Upper lobe of right lung (tissue), 1 donor: Measurements from ENCODE around the gene SEMA7A. TPM values are rescaled to one million over a fixed set of nuclear protein-coding genes. Genes with fewer than 3 reads are reported as not detected.

ENCODE experiments used
- ATAC-seq: fragments of 200-7000 bp; cut with Tn5 transposase; one replicate; pipeline ENCODE4 v1.9.1; 2020; ENCODE audit warnings: mild to moderate bottlenecking, moderate library complexity
- DNase-seq: peaks from one replicate; pipeline ENCODE4 v3.0.0-alpha.2; 2020
- H3K27ac ChIP-seq: fragments of 200-600 bp; one replicate; pipeline ENCODE4 v1.8.0; 2022
- H3K27me3 ChIP-seq: fragments of 200-600 bp; one replicate; pipeline ENCODE4 v1.8.0; 2022; ENCODE audit warnings: mild to moderate bottlenecking
- H3K36me3 ChIP-seq: fragments of 200-600 bp; one replicate; pipeline ENCODE4 v1.8.0; 2022
- H3K4me1 ChIP-seq: fragments of 200-600 bp; one replicate; pipeline ENCODE4 v1.8.0; 2022
- H3K4me3 ChIP-seq: fragments of 200-600 bp; one replicate; pipeline ENCODE4 v1.8.0; 2022; ENCODE audit warnings: mild to moderate bottlenecking
- H3K9me3 ChIP-seq: fragments of 200-600 bp; one replicate; pipeline ENCODE4 v1.8.0; 2022
- intact Hi-C: fragments of 100-400 bp; cut with DNase I; formaldehyde crosslinking; loops from one replicate; pipeline ENCODE4 v1.11.0; 2022
- total RNA-seq: library from RNA; stranded (reverse); fragmentation: NEBNext Ultra II Directional; extraction: Animal tissue kit (Norgen Biotek cat#: 25700); gene quantifications from one replicate; pipeline ENCODE4 v1.2.1, GENCODE V29; 2021
- TF ChIP-seq, protein P1 (sequence below): fragments of 200-600 bp; IDR thresholded peaks from one replicate; pipeline ENCODE4 v1.8.0; 2022; ENCODE audit warnings: antibody characterized with exemption
- donor health status: DM: no; HTN: yes; CAD: no; lungs with severe emphysema.

Gene SEMA7A
- total RNA-seq, 1 donor from 2014 or later = 5.4 TPM

DNA sequence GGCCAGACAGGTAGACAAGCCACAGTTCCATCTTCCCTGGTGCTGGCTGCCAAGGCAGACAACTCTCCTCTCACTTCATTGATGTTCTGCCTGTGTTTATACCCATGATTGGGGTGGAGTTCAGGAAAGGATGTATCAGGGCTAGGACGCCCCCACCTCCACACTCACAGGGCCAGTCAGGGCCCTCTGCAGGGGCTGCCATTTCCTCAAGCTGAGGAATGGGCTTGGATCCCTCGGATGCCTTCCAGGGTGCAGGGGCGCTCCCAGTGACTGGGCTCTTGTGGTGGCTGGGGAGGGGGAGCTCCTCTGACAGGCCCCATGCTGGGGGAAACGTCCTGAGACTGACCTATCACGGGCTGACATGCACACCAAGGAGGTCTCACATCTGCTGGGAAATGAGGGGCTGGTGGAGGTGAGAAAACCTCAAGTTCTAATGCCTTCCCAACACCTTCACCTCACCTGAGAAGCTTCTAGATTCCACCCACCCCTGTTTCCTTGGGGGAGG lies 31.4 kb downstream of the SEMA7A start:
- Histone ChIP-seq H3K27me3 (no peaks in the 10 kb centered on the region), H3K4me3 (no peak overlapping the region), H3K9me3 (no peaks in the 10 kb centered on the region), H3K4me1 (peaks cover 14% of the 10 kb centered on the region), H3K36me3 (no peaks in the 10 kb centered on the region), H3K27ac (no peak overlapping the region)
- TF ChIP-seq, protein P1, sequence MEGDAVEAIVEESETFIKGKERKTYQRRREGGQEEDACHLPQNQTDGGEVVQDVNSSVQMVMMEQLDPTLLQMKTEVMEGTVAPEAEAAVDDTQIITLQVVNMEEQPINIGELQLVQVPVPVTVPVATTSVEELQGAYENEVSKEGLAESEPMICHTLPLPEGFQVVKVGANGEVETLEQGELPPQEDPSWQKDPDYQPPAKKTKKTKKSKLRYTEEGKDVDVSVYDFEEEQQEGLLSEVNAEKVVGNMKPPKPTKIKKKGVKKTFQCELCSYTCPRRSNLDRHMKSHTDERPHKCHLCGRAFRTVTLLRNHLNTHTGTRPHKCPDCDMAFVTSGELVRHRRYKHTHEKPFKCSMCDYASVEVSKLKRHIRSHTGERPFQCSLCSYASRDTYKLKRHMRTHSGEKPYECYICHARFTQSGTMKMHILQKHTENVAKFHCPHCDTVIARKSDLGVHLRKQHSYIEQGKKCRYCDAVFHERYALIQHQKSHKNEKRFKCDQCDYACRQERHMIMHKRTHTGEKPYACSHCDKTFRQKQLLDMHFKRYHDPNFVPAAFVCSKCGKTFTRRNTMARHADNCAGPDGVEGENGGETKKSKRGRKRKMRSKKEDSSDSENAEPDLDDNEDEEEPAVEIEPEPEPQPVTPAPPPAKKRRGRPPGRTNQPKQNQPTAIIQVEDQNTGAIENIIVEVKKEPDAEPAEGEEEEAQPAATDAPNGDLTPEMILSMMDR = no peak
- DNase-seq (no peak), ATAC-seq (no peak)
- intact Hi-C loops = no loop called here

DNA sequence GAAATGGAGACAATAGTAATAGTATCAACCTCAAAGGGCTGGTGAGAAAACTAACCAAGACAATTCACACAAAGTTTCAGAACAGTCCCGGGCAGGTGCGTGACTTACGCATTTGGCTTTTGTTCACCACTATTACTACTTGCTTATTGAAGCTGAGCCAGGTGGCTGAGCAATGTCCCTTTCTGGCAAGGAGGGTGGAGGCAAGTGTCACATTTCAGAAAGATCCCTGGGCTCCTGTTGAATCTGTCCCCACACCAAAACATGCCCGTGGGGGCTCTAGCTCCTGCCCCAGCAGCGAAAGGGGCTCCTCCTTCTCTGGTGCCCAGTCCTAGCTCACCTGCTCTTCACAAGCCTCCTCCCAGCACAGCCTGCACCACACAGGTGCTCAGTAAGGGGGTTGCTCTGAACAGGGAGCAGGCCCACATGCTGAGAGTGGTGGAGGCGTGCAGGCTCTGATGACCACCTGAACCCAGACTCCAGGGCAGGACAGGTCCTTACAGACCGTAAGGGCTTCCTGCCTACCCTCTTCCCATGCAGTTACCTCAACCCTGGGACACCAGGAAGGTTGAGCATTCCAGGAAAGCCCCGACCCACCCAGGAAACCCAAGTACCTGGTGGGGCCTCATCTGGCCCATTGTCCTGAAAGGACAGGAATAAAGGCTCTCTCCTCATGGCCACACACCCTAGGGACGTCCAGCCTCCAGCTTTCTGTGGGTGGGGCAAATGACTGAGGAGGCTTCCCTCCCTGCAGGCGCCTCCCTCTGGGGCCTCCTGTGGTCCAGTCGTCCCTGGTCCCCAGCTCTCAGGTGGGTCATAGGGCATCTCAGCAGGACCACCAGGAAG lies 32.6 kb downstream of the SEMA7A start:
- Histone ChIP-seq H3K36me3 (no peaks in the 10 kb centered on the region), H3K27ac (no peak overlapping the region), H3K9me3 (no peaks in the 10 kb centered on the region), H3K4me1 (peaks cover 14% of the 10 kb centered on the region), H3K27me3 (no peaks in the 10 kb centered on the region), H3K4me3 (no peak overlapping the region)
- intact Hi-C loops = no loop called here
- ATAC-seq (no peak), DNase-seq (no peak)
- TF ChIP-seq, protein P1 = no peak

DNA sequence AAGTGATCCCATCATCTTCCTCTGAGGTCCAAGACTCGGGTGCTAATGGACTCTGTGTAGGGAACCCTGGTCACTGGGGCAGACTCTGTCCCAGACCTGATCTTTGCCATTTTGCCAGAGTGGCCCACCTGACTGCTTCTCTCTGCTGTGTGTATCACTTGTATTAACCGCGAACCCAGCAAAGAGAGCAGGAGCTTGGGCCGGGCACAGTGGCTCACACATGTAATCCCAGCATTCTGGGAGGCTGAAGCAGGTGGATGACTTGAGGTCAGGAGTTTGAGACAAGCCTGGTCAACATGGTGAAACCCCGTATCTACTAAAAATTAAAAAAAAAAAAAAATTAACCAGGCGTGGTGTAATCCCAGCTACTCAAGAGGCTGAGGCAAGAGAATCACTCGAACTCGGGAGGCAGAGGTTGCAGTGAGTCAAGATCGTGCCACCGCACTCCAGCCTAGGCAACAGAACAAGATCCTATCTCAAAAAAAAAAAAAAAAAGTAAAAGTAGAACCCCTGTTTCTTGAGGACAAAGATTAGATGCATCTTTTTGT lies 33.4 kb downstream of the SEMA7A start:
- ATAC-seq (no peak), DNase-seq (no peak)
- intact Hi-C loops = no loop called here
- TF ChIP-seq, protein P1 = no peak
- H3K36me3 ChIP-seq = no peaks in the 10 kb centered on the region
- H3K27me3 ChIP-seq = no peaks in the 10 kb centered on the region
- H3K4me3 ChIP-seq = no peak overlapping the region
- no peaks in the 10 kb centered on the region for H3K9me3 ChIP-seq
- no peak overlapping the region for H3K27ac ChIP-seq
- peaks cover 14% of the 10 kb centered on the region for H3K4me1 ChIP-seq

DNA sequence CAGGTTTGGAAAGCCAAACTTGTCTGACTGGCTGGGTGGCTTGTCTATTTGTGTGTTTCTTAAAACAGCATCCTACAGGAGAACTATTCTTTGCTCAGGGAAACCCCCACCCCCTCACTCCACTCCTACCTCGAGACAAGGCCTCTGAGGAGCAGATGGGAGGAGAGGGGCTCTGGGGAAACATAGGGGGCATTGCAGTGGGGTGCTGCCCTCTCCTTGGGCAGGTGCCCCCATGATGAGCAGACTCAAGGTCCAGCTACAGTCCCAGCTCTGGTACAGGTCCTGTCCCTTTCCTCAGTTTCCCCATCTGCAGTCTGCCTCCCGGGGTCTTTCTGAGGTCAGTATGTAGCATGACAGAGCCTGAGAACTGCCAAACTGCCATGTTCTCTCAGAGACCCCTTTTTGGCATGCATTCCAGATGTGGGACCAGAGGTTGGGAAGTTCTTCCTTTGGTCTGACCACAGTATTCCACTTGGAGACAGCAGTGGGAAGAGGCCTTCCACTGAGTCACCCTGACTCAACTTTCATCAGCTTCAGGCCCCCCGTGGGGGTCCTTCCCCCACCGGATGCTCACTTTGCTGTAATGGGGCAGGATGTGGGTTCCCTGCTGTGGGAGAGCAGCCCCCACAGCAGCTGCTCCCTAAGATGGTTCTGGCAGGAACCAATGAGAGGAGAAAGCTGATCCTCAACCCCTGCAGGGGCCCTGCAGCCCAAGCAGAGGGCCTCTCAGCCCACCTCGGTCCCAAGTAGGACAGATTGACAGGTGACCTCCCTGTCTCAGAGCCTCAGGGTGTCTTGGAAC lies 34.0 kb downstream of the SEMA7A start:
- DNase-seq = no peak
- no peaks in the 10 kb centered on the region for H3K9me3 ChIP-seq
- no peaks in the 10 kb centered on the region for H3K36me3 ChIP-seq
- TF ChIP-seq, protein P1 = no peak
- intact Hi-C loops = no loop called here
- H3K27ac ChIP-seq = no peak overlapping the region
- no peaks in the 10 kb centered on the region for H3K27me3 ChIP-seq
- H3K4me1 ChIP-seq = peaks cover 14% of the 10 kb centered on the region
- H3K4me3 ChIP-seq = no peak overlapping the region
- ATAC-seq = no peak

DNA sequence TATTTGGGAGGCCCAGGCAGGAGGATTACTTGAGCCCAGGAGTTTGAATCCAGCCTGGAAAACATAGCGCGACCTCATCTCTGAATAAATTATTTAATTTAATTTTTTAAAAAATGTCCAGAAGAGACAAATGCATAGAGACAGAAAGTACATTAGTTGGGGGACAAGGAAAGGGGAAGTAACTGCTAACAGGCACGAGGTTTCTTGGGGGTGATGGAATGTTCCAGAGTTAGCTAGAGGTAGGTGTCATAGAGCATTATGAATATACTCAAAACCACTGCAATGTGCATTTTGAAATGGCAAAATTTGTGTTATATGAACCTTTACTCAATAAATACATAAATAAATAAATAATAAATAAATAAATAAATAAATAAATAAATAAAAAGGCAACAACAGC lies 34.7 kb downstream of the SEMA7A start:
- ATAC-seq = no peak
- no peaks in the 10 kb centered on the region for H3K36me3 ChIP-seq
- no peak overlapping the region for H3K27ac ChIP-seq
- no peak overlapping the region for H3K4me3 ChIP-seq
- DNase-seq = no peak
- no peaks in the 10 kb centered on the region for H3K9me3 ChIP-seq
- peaks cover 14% of the 10 kb centered on the region for H3K4me1 ChIP-seq
- TF ChIP-seq, protein P1 = no peak
- no peaks in the 10 kb centered on the region for H3K27me3 ChIP-seq
- intact Hi-C loops = no loop called here
